ENCODE results near the gene CDH12. TPM values are rescaled to one million over a fixed set of nuclear protein-coding genes. Genes with fewer than 3 reads are reported as not detected.

The CDH12 gene
- total and polyA plus RNA-seq, 2 donors (not counting 3 experiments of a cell fraction or from before 2014, with no cell fraction given), result 0.03 TPM; not detected in 1

- Histone ChIP-seq H3K27ac (ENCODE audit: insufficient read depth, low read depth, low read length) (no peak overlapping the region), H3K36me3 (ENCODE audit: control insufficient read depth in 2 of 2, extremely low read depth in 1 of 2, insufficient read depth in 2 of 2, low read length in 2 of 2) (no peaks in the 10 kb centered on the region), H3K4me1 (ENCODE audit: control insufficient read depth, extremely low read depth, insufficient read depth, low read length) (no peaks in the 10 kb centered on the region), H3K4me3 (replicated peaks in 1 of 3; ENCODE audit: insufficient read depth in 1 of 3, low read depth in 1 of 3, low read length in 3 of 3) (no peak overlapping the region), H3K9ac (replicated peaks; ENCODE audit: extremely low read depth, insufficient read depth, low read length) (no peak overlapping the region), H3K79me2 (ENCODE audit: control insufficient read depth, insufficient read depth, low read length) (no peaks in the 10 kb centered on the region), H2AFZ (ENCODE audit: low read depth, low read length) (no peak overlapping the region), H3K27me3 (ENCODE audit: control insufficient read depth in 2 of 2, insufficient read depth in 2 of 2, low read length in 2 of 2) (no peaks in the 10 kb centered on the region), H4K20me1 (replicated peaks; ENCODE audit: control insufficient read depth, extremely low read depth, insufficient read depth, low read length) (no peaks in the 10 kb centered on the region), H3K9me3 (replicated peaks; ENCODE audit: control insufficient read depth, insufficient read depth, low read length) (no peaks in the 10 kb centered on the region), H3K9me1 (replicated peaks; ENCODE audit: control insufficient read depth, extremely low read depth, insufficient read depth, low read length) (no peaks in the 10 kb centered on the region), H3K4me2 (ENCODE audit: insufficient read depth, low read length) (no peak overlapping the region)
- DNase-seq (ENCODE audit: low read depth, low spot score) (no peak), FAIRE-seq (no peak)
- dilution Hi-C loops (cut with MboI; ENCODE audit: extremely low pct_ligation_motif_present, low sequenced_read_pairs), result no loop called here
- ChIA-PET POLR2A (no interaction called here), CTCF (no interaction called here)
- no peak for TF ChIP-seq FOS (IDR thresholded peaks at IDR 0.05; ENCODE audit: borderline replicate concordance, insufficient read depth, low read length)
- TF ChIP-seq EZH2 (IDR thresholded peaks at IDR 0.05; ENCODE audit: borderline replicate concordance, low read depth, low read length, severe bottlenecking), result no peak
- TF ChIP-seq CTCF (IDR thresholded peaks at IDR 0.05; ENCODE audit: extremely low read depth in 1 of 2, insufficient read depth in 1 of 2, low read depth in 1 of 2, low read length in 2 of 2), result no peak
- intact Hi-C loops (cut with micrococcal nuclease), result no loop called here
- no TSS peak for BruUV-seq (replicated peaks)
Observed at GRCh38 chr5:22070186-22070728, 782.9 kb downstream of the CDH12 start.

- Histone ChIP-seq H3K36me3 (ENCODE audit: control insufficient read depth in 2 of 2, extremely low read depth in 1 of 2, insufficient read depth in 2 of 2, low read length in 2 of 2) (no peaks in the 10 kb centered on the region), H3K9me3 (replicated peaks; ENCODE audit: control insufficient read depth, insufficient read depth, low read length) (no peaks in the 10 kb centered on the region), H2AFZ (ENCODE audit: low read depth, low read length) (no peak overlapping the region), H3K9ac (replicated peaks; ENCODE audit: extremely low read depth, insufficient read depth, low read length) (no peak overlapping the region), H4K20me1 (replicated peaks; ENCODE audit: control insufficient read depth, extremely low read depth, insufficient read depth, low read length) (no peaks in the 10 kb centered on the region), H3K4me1 (ENCODE audit: control insufficient read depth, extremely low read depth, insufficient read depth, low read length) (no peaks in the 10 kb centered on the region), H3K4me3 (replicated peaks in 1 of 3; ENCODE audit: insufficient read depth in 1 of 3, low read depth in 1 of 3, low read length in 3 of 3) (no peak overlapping the region), H3K27ac (ENCODE audit: insufficient read depth, low read depth, low read length) (no peak overlapping the region), H3K27me3 (ENCODE audit: control insufficient read depth in 2 of 2, insufficient read depth in 2 of 2, low read length in 2 of 2) (no peaks in the 10 kb centered on the region), H3K4me2 (ENCODE audit: insufficient read depth, low read length) (no peak overlapping the region), H3K9me1 (replicated peaks; ENCODE audit: control insufficient read depth, extremely low read depth, insufficient read depth, low read length) (no peaks in the 10 kb centered on the region), H3K79me2 (ENCODE audit: control insufficient read depth, insufficient read depth, low read length) (no peaks in the 10 kb centered on the region)
- intact Hi-C loops (cut with micrococcal nuclease), result no loop called here
- DNase-seq (ENCODE audit: low read depth, low spot score) (no peak), FAIRE-seq (no peak)
- TF ChIP-seq MAX (IDR thresholded peaks at IDR 0.05; ENCODE audit: insufficient read depth, insufficient read length) (no peak), POLR2A (IDR thresholded peaks at IDR 0.05; ENCODE audit: low read depth, low read length) (no peak), EZH2 (IDR thresholded peaks at IDR 0.05; ENCODE audit: borderline replicate concordance, low read depth, low read length, severe bottlenecking) (no peak), JUN (IDR thresholded peaks at IDR 0.05; ENCODE audit: borderline replicate concordance, insufficient read depth, insufficient read length, low read depth) (no peak), MYC (IDR thresholded peaks at IDR 0.05; ENCODE audit: low read depth, low read length) (no peak), FOS (IDR thresholded peaks at IDR 0.05; ENCODE audit: borderline replicate concordance, insufficient read depth, low read length) (no peak), POLR2AphosphoS5 (IDR thresholded peaks at IDR 0.05; ENCODE audit: insufficient read depth, low read depth, low read length) (no peak), CTCF (IDR thresholded peaks at IDR 0.05; ENCODE audit: extremely low read depth in 1 of 2, insufficient read depth in 1 of 2, low read depth in 1 of 2, low read length in 2 of 2) (no peak), GATA2 (IDR thresholded peaks at IDR 0.05; ENCODE audit: insufficient read depth, insufficient read length, low read depth, low read length) (no peak)
- POLR2A ChIA-PET, result no interaction called here
- CTCF ChIA-PET, result no interaction called here
- no TSS peak for BruUV-seq (replicated peaks)
- dilution Hi-C loops (cut with MboI; ENCODE audit: extremely low pct_ligation_motif_present, low sequenced_read_pairs), result no loop called here
Observed at GRCh38 chr5:22063717-22064116, 789.4 kb downstream of the CDH12 start.

Data from endothelial cell of umbilical vein (primary cell).